Stimulated activated CD4-positive, alpha-beta T cell treated with anti-CD3 and anti-CD28 coated beads, Interleukin-4, amount 100 ng/mL, for 4 hours (primary cell): ENCODE measurements around the gene CCDC78.

Experiments used
- DNase-seq, 2 experiments: peaks; one replicate each; pipeline ENCODE4 v3.0.0-alpha.2; 2020

The CCDC78 gene

GRCh38 chr16:677316-678190 is 48.7 kb downstream of the CCDC78 start:
- no peak for DNase-seq

- DNase-seq, result peak in 1 of 2 experiments; percentile 20
These were observed 49.3 kb downstream of the CCDC78 start for GRCh38 chr16:676913-677312.

- DNase-seq, result no peak
These were observed 49.7 kb downstream of the CCDC78 start for GRCh38 chr16:676565-676902.

GRCh38 chr16:675884-676564 is 50.2 kb downstream of the CCDC78 start:
- no peak for DNase-seq

GRCh38 chr16:674968-675883 is 51.0 kb downstream of the CCDC78 start, which contains the start of gene RHBDL1:
Gene RHBDL1 (plus strand): TSS chr16:675671. CDS start chr16:675791, 120 bp downstream.
- DNase-seq, result no peak

- no peak for DNase-seq
These were observed 51.9 kb downstream of the CCDC78 start for GRCh38 chr16:674214-674881.

- DNase-seq, result no peak
These were observed 52.7 kb downstream of the CCDC78 start for GRCh38 chr16:673399-673991.

- DNase-seq, result no peak
These were observed 53.4 kb downstream of the CCDC78 start for GRCh38 chr16:672851-673250.
